HG03354 (cell line): ENCODE data around the gene NEO1.
"Not testable (repeated sequence)": the region's sequence is repeated elsewhere in the genome, so short reads cannot be mapped to it uniquely, and the experiment has no call there.

Experiments used
- ATAC-seq: cut with Tn5 transposase; IDR thresholded peaks from one replicate; pipeline ENCODE4 v1.9.1; 2021; ENCODE audit warnings: mild to moderate bottlenecking; ENCODE audit not compliant: unreplicated experiment, poor library complexity, severe bottlenecking

NEO1 gene

GRCh38 chr15:73174171-73174570, 121.9 kb downstream of the NEO1 start:
- ATAC-seq = no peak

- no peak for ATAC-seq
These were observed 123.1 kb downstream of the NEO1 start for GRCh38 chr15:73175382-73175781.

- no peak for ATAC-seq
These were observed 124.3 kb downstream of the NEO1 start for GRCh38 chr15:73176598-73176997.

- ATAC-seq = no peak
These were observed 130.8 kb downstream of the NEO1 start for GRCh38 chr15:73183071-73183470.

- ATAC-seq = no peak
These were observed 137.9 kb downstream of the NEO1 start for GRCh38 chr15:73190189-73190601.

GRCh38 chr15:73195166-73195565, 142.9 kb downstream of the NEO1 start:
- no peak for ATAC-seq

- no peak for ATAC-seq
These were observed 143.8 kb downstream of the NEO1 start for GRCh38 chr15:73196113-73196512.

GRCh38 chr15:73200339-73200738, 148.1 kb downstream of the NEO1 start:
- ATAC-seq = no peak

- ATAC-seq = no peak
These were observed 158.4 kb downstream of the NEO1 start for GRCh38 chr15:73210630-73211029.

GRCh38 chr15:73212424-73212823, 160.2 kb downstream of the NEO1 start:
- ATAC-seq = no peak

GRCh38 chr15:73221450-73221849, 169.2 kb downstream of the NEO1 start:
- not testable (repeated sequence) for ATAC-seq

- ATAC-seq = no peak
These were observed 173.2 kb downstream of the NEO1 start for GRCh38 chr15:73225358-73226015.

GRCh38 chr15:73226093-73226814, 174.0 kb downstream of the NEO1 start:
- ATAC-seq = no peak

- no peak for ATAC-seq
These were observed 175.3 kb downstream of the NEO1 start for GRCh38 chr15:73227433-73228056.

- no peak for ATAC-seq
These were observed 175.9 kb downstream of the NEO1 start for GRCh38 chr15:73228128-73228646.

GRCh38 chr15:73231661-73232419, 179.6 kb downstream of the NEO1 start:
- ATAC-seq = no peak

- ATAC-seq = no peak
These were observed 180.5 kb downstream of the NEO1 start for GRCh38 chr15:73232776-73233175.

GRCh38 chr15:73233623-73234022, 181.4 kb downstream of the NEO1 start:
- no peak for ATAC-seq

GRCh38 chr15:73237910-73238309, 185.6 kb downstream of the NEO1 start:
- ATAC-seq = no peak

- no peak for ATAC-seq
These were observed 187.4 kb downstream of the NEO1 start for GRCh38 chr15:73239564-73240215.
